SH-SY5Y (cell line): Measurements from ENCODE around the gene TNFRSF18.

ENCODE experiments used
- GATA2 ChIP-seq: IDR thresholded peaks from 2 replicates; pipeline ENCODE4 v1.6.1; 2011; ENCODE audit warnings: mild to moderate bottlenecking, low read depth, low read length
- GATA3 ChIP-seq: IDR thresholded peaks from 2 replicates; pipeline ENCODE4 v1.6.1; 2011; ENCODE audit warnings: low read depth, mild to moderate bottlenecking, low read length, moderate library complexity

- TF ChIP-seq GATA3 (no peak), GATA2 (no peak)
Measured at GRCh38 chr1:1210726-1211540, 4.5 kb upstream of the TNFRSF18 start.
